Measurements from ENCODE around the gene FAM110D. TPM values are rescaled to one million over a fixed set of nuclear protein-coding genes. Genes with fewer than 3 reads are reported as not detected.

The FAM110D gene
- total RNA-seq, 1 experiment from 2014 or later = not detected

DNA sequence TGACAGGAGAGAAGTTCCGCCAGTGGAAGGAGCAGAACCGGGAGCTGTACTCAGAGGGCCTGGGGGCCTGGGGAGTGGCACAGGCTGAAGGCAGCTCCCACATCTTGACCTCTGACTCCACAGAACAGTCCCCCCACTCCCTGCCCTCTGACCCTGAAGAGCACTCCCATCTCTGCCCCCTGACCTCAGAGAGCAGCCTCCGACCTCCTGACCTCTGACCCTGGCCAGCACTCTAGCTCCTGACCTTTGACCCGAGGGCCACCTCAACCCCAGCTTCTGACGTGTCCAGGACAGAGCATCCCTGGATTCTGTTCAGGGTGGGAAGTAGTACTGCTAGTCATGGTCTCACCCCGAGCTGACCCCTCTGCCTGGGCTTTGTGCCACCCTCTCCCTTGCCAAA lies 30.5 kb downstream of the FAM110D start:
- no peak overlapping the region for H3K27ac ChIP-seq (ENCODE audit: low read length)
- H3K27me3 ChIP-seq (ENCODE audit: low read length) = no peaks in the 10 kb centered on the region
- no peaks in the 10 kb centered on the region for H4K20me1 ChIP-seq (ENCODE audit: low read length)
- no peaks in the 10 kb centered on the region for H3K9me2 ChIP-seq (replicated peaks; ENCODE audit: low read length)
- intact Hi-C loops (cut with micrococcal nuclease) = no loop called here
- DNase-seq (no peak), ATAC-seq (no peak)
- H3K9ac ChIP-seq (ENCODE audit: low read length) = no peak overlapping the region
- no peaks in the 10 kb centered on the region for H3K79me2 ChIP-seq (ENCODE audit: low read length)
- H3K4me1 ChIP-seq (ENCODE audit: insufficient read depth, low read length) = no peaks in the 10 kb centered on the region
- TF ChIP-seq, protein P1, sequence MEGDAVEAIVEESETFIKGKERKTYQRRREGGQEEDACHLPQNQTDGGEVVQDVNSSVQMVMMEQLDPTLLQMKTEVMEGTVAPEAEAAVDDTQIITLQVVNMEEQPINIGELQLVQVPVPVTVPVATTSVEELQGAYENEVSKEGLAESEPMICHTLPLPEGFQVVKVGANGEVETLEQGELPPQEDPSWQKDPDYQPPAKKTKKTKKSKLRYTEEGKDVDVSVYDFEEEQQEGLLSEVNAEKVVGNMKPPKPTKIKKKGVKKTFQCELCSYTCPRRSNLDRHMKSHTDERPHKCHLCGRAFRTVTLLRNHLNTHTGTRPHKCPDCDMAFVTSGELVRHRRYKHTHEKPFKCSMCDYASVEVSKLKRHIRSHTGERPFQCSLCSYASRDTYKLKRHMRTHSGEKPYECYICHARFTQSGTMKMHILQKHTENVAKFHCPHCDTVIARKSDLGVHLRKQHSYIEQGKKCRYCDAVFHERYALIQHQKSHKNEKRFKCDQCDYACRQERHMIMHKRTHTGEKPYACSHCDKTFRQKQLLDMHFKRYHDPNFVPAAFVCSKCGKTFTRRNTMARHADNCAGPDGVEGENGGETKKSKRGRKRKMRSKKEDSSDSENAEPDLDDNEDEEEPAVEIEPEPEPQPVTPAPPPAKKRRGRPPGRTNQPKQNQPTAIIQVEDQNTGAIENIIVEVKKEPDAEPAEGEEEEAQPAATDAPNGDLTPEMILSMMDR (conservative IDR thresholded peaks at IDR 0.05; ENCODE audit: low read depth, low read length) = no peak
- TF ChIP-seq EZH2phosphoT487 (IDR thresholded peaks at IDR 0.05; ENCODE audit: borderline replicate concordance, low read length) = no peak
- no peak for TF ChIP-seq EZH2 (IDR thresholded peaks at IDR 0.05; ENCODE audit: low read length, unreplicated experiment)
- CTCF ChIA-PET = interaction anchor here (0.6 kb wide), 2 partner anchors 578 to 1549 kb away, joined by 3 to 7 read pairs; no protein-coding TSS in a partner anchor
- no peaks in the 10 kb centered on the region for H3K9me3 ChIP-seq (ENCODE audit: low read length)
- no peak overlapping the region for H2AFZ ChIP-seq (ENCODE audit: low read length)
- no peak overlapping the region for H3K4me3 ChIP-seq (ENCODE audit: low read length)
- H3K36me3 ChIP-seq (ENCODE audit: low read depth, low read length) = peaks cover 7% of the 10 kb centered on the region; the same call in 1 of the 2 replicates
- H3K4me2 ChIP-seq (ENCODE audit: low read length) = no peak overlapping the region
- TSS peak; percentile 48 for BruUV-seq (replicated peaks)
- H3F3A ChIP-seq (ENCODE audit: low read length, unreplicated experiment) = no peaks in the 10 kb centered on the region
- POLR2A ChIA-PET (ENCODE audit: unreplicated experiment) = no interaction called here

DNA sequence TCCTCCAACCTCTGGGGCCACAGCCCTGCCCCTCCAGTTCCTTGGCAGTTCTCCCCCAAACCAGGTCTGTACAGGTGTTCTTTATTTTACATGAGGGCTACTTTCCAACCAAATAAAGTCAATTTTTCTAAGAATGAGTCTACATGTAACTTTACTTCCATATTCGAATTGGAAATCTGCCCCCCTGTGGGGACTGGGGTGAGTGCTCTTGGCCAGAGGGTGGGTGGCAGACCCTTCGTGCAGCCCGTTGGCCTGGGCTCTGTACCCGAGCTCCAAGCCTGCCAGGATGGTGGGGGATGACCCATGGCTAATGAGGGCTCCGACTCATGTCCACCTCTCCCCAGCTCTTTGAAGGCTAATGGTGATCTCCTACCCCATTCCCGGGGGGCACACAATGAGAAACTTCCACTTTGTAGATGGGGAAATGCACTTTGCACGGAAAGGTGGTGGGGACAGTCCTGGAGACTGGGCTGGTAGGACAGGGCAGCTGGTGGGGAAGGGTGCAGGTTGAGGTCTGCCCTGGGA lies 30.9 kb downstream of the FAM110D start:
- H3K9me2 ChIP-seq (replicated peaks; ENCODE audit: low read length) = no peaks in the 10 kb centered on the region
- ChIA-PET POLR2A (ENCODE audit: unreplicated experiment) (no interaction called here), CTCF (interaction anchor here (0.6 to 1.0 kb wide), 3 partner anchors 44 to 1550 kb away, joined by 3 to 7 read pairs (median 4); partner anchors contain the start of gene CEP85)
- intact Hi-C loops (cut with micrococcal nuclease) = no loop called here
- H3K4me1 ChIP-seq (ENCODE audit: insufficient read depth, low read length) = no peaks in the 10 kb centered on the region
- no peaks in the 10 kb centered on the region for H3K9me3 ChIP-seq (ENCODE audit: low read length)
- no peak overlapping the region for H3K4me3 ChIP-seq (ENCODE audit: low read length)
- no peaks in the 10 kb centered on the region for H3K79me2 ChIP-seq (ENCODE audit: low read length)
- no peak overlapping the region for H3K9ac ChIP-seq (ENCODE audit: low read length)
- H3K36me3 ChIP-seq (ENCODE audit: low read depth, low read length) = peaks cover 7% of the 10 kb centered on the region; the same call in 1 of the 2 replicates
- no peaks in the 10 kb centered on the region for H4K20me1 ChIP-seq (ENCODE audit: low read length)
- no peak overlapping the region for H2AFZ ChIP-seq (ENCODE audit: low read length)
- no TSS peak for BruUV-seq (replicated peaks)
- H3K4me2 ChIP-seq (ENCODE audit: low read length) = no peak overlapping the region
- no peaks in the 10 kb centered on the region for H3K27me3 ChIP-seq (ENCODE audit: low read length)
- ATAC-seq (no peak), DNase-seq (no peak)
- no peak for TF ChIP-seq EZH2phosphoT487 (IDR thresholded peaks at IDR 0.05; ENCODE audit: borderline replicate concordance, low read length)
- TF ChIP-seq, protein P1 (conservative IDR thresholded peaks at IDR 0.05; ENCODE audit: low read depth, low read length) = 0 out of 2 replicates have a peak, but pooled peaks have one; percentile 15
- H3F3A ChIP-seq (ENCODE audit: low read length, unreplicated experiment) = no peaks in the 10 kb centered on the region
- H3K27ac ChIP-seq (ENCODE audit: low read length) = no peak overlapping the region

DNA sequence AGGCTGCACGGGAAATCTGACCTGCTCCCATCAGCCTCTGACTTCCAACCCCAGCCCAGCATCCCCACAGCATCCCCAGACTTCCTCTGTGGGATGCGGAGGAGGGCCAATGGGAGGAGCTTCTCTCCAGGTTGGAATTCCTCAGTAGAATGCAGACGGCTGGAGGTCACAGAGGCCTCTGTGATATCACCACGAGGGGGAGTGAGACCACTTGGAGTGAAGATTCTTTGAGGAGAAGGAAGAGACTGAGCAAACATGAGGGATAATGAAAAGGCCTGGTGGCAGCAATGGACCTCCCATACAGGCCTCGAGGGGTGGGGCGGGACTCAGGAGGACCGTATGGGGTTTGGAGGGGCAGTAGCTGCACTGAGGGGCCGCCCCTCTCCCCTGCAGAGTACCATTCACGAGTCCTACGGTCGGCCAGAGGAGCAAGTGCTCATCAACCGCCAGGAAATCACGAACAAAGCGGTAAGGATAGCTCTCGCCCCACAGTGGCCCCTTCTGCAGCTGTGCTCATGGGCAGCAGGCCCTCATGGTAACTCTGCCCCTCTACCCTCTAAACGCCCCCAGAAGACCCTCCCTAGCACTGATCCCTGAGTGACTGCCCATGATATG lies 31.6 kb downstream of the FAM110D start, which contains the start of gene CATSPER4:
Gene CATSPER4 (plus strand): TSS at position 230 of the 615 bp plus-strand sequence. CDS start 26 bp downstream, at position 256.
- H3K79me2 ChIP-seq (ENCODE audit: low read length) = no peaks in the 10 kb centered on the region
- no peak within 1 kb of the TSS for H3K4me3 ChIP-seq (ENCODE audit: low read length)
- H3K9me2 ChIP-seq (replicated peaks; ENCODE audit: low read length) = no peaks in the 10 kb centered on the region
- no peak within 1 kb of the TSS for H2AFZ ChIP-seq (ENCODE audit: low read length)
- intact Hi-C loops (cut with micrococcal nuclease) = no loop called here
- no TSS peak for BruUV-seq (replicated peaks)
- CTCF ChIA-PET = interaction anchor here (1.0 kb wide), 1 partner anchor 44 kb away, joined by 4 read pairs; the partner anchor contains the start of gene CEP85
- ATAC-seq (no peak), DNase-seq (no peak)
- no peak within 1 kb of the TSS for H3K4me2 ChIP-seq (ENCODE audit: low read length)
- H3K9ac ChIP-seq (ENCODE audit: low read length) = no peak within 1 kb of the TSS
- H3K9me3 ChIP-seq (ENCODE audit: low read length) = no peaks in the 10 kb centered on the region
- H3F3A ChIP-seq (ENCODE audit: low read length, unreplicated experiment) = no peaks in the 10 kb centered on the region
- H3K27me3 ChIP-seq (ENCODE audit: low read length) = no peaks in the 10 kb centered on the region
- POLR2A ChIA-PET (ENCODE audit: unreplicated experiment) = no interaction called here
- peaks cover 7% of the 10 kb centered on the region; the same call in 1 of the 2 replicates for H3K36me3 ChIP-seq (ENCODE audit: low read depth, low read length)
- H4K20me1 ChIP-seq (ENCODE audit: low read length) = no peaks in the 10 kb centered on the region
- no peaks in the 10 kb centered on the region for H3K4me1 ChIP-seq (ENCODE audit: insufficient read depth, low read length)
- TF ChIP-seq EZH2 (IDR thresholded peaks at IDR 0.05; ENCODE audit: low read length, unreplicated experiment) = no peak
- TF ChIP-seq EZH2phosphoT487 (IDR thresholded peaks at IDR 0.05; ENCODE audit: borderline replicate concordance, low read length) = no peak
- TF ChIP-seq, protein P1 (conservative IDR thresholded peaks at IDR 0.05; ENCODE audit: low read depth, low read length) = no peak
- no peak within 1 kb of the TSS for H3K27ac ChIP-seq (ENCODE audit: low read length)

All from PC-3 (cell line).